Thoracic aorta (tissue), 2 donors: ENCODE results near the gene DHRS3. TPM values are rescaled to one million over a fixed set of nuclear protein-coding genes. Genes with fewer than 3 reads are reported as not detected.

ENCODE experiments used
- ATAC-seq: fragments of 150-250 bp; one replicate; pipeline ENCODE4 v1.8.0; 2017; ENCODE audit warnings: low read depth; ENCODE audit not compliant: insufficient number of reproducible peaks, low FRiP score
- DNase-seq: peaks from one replicate; pipeline ENCODE4 v3.0.0-alpha.2; 2020; ENCODE audit warnings: low spot score
- H3K27ac ChIP-seq, 2 donors: fragments of 200-600 bp; sonication (generic); 1 replicate in 1 of 2; 2 replicates in 1 of 2; pipeline ENCODE4 v1.5.1; 2016; ENCODE audit warnings: mild to moderate bottlenecking in 2 of 2, moderate library complexity in 2 of 2
- H3K27me3 ChIP-seq: fragments of 200-600 bp; sonication (generic); replicated peaks from 2 replicates; pipeline ENCODE4 v1.6.0; 2016; ENCODE audit warnings: mild to moderate bottlenecking; ENCODE audit not compliant: insufficient read depth
- H3K36me3 ChIP-seq: fragments of 200-600 bp; sonication (generic); one replicate; pipeline ENCODE4 v1.5.1; 2016
- H3K4me1 ChIP-seq, 2 donors: fragments of 200-600 bp; sonication (generic); 1 replicate in 1 of 2; 2 replicates in 1 of 2; pipeline versions ENCODE4 v1.5.1 to v1.6.0; 2016; ENCODE audit warnings: low read depth in 2 of 2, mild to moderate bottlenecking in 1 of 2; ENCODE audit not compliant: control insufficient read depth in 1 of 2
- H3K4me3 ChIP-seq: fragments of 200-600 bp; sonication (generic); 2 replicates; pipeline ENCODE4 v1.5.1; 2016; ENCODE audit warnings: mild to moderate bottlenecking
- H3K9me3 ChIP-seq: fragments of 200-600 bp; sonication (generic); 2 replicates; pipeline ENCODE4 v1.5.1; 2016
- CTCF ChIP-seq: fragments of 200-600 bp; sonication (generic); IDR thresholded peaks from one replicate; pipeline ENCODE4 v1.5.1; 2019; ENCODE audit warnings: antibody characterized with exemption
- total RNA-seq, 2 donors: library from RNA; depleted of rRNA; stranded (reverse); fragments of >200 nt; gene quantifications; one replicate each; pipeline versions ENCODE4 v1.1.0 to v1.2.3, GENCODE V29; 2016

Gene DHRS3
- total RNA-seq, 2 donors from 2014 or later: 65.9 to 150 TPM

GRCh38 chr1:12615159-12615864, 2.7 kb downstream of the DHRS3 start:
- H3K36me3 ChIP-seq: peaks cover 26% of the 10 kb centered on the region
- no peak for DNase-seq
- H3K27me3 ChIP-seq: no peaks in the 10 kb centered on the region
- H3K27ac ChIP-seq: peak overlapping the region; percentile 92 to 98
- TF ChIP-seq CTCF: no peak
- H3K4me3 ChIP-seq: peak overlapping the region; percentile 90
- no peak for ATAC-seq
- no peaks in the 10 kb centered on the region for H3K9me3 ChIP-seq
- peaks cover 15 to 54% of the 10 kb centered on the region in 2 donors for H3K4me1 ChIP-seq

- no peak for DNase-seq
- peak overlapping the region; percentile 92 to 98 for H3K27ac ChIP-seq
- TF ChIP-seq CTCF: no peak
- H3K4me3 ChIP-seq: peak overlapping the region; percentile 90
- H3K9me3 ChIP-seq: no peaks in the 10 kb centered on the region
- ATAC-seq: no peak
- peaks cover 11 to 57% of the 10 kb centered on the region in 2 donors for H3K4me1 ChIP-seq
- no peaks in the 10 kb centered on the region for H3K27me3 ChIP-seq
- peaks cover 26% of the 10 kb centered on the region for H3K36me3 ChIP-seq
These were observed 3.4 kb downstream of the DHRS3 start for GRCh38 chr1:12614402-12615158.

GRCh38 chr1:12613180-12613579, 4.8 kb downstream of the DHRS3 start:
- peak overlapping the region; percentile 21 to 92 for H3K27ac ChIP-seq
- no peak overlapping the region for H3K4me3 ChIP-seq
- no peak for TF ChIP-seq CTCF
- ATAC-seq (no peak), DNase-seq (no peak)
- H3K36me3 ChIP-seq: peaks cover 26% of the 10 kb centered on the region
- no peaks in the 10 kb centered on the region for H3K9me3 ChIP-seq
- no peaks in the 10 kb centered on the region for H3K27me3 ChIP-seq
- peaks cover 14 to 67% of the 10 kb centered on the region in 2 donors for H3K4me1 ChIP-seq

- H3K36me3 ChIP-seq: peaks cover 26% of the 10 kb centered on the region
- no peaks in the 10 kb centered on the region for H3K27me3 ChIP-seq
- no peak for TF ChIP-seq CTCF
- DNase-seq (no peak), ATAC-seq (no peak)
- H3K4me1 ChIP-seq: peaks cover 14 to 67% of the 10 kb centered on the region in 2 donors
- H3K4me3 ChIP-seq: no peak overlapping the region
- H3K9me3 ChIP-seq: no peaks in the 10 kb centered on the region
- no peak overlapping the region for H3K27ac ChIP-seq
These were observed 7.1 kb downstream of the DHRS3 start for GRCh38 chr1:12610941-12611340.

- H3K4me1 ChIP-seq: peaks cover 14 to 70% of the 10 kb centered on the region in 2 donors
- H3K27me3 ChIP-seq: no peaks in the 10 kb centered on the region
- H3K36me3 ChIP-seq: peaks cover 26% of the 10 kb centered on the region
- no peak for ATAC-seq
- DNase-seq: no peak
- H3K27ac ChIP-seq: no peak overlapping the region
- no peak overlapping the region for H3K4me3 ChIP-seq
- TF ChIP-seq CTCF: no peak
- H3K9me3 ChIP-seq: no peaks in the 10 kb centered on the region
These were observed 7.6 kb downstream of the DHRS3 start for GRCh38 chr1:12610305-12610935.
